ENCODE measurements around the gene RAC2.

GRCh38 chr22:37218771-37219411, 25.2 kb downstream of the RAC2 start:
- TF ChIP-seq CTCF (IDR thresholded peaks at IDR 0.05 in 2 of 3, conservative IDR thresholded peaks at IDR 0.05 in 1 of 3; ENCODE audit: insufficient read depth in 2 of 3, low read depth in 1 of 3, low read length in 3 of 3) (no peak), AFF1 (IDR thresholded peaks at IDR 0.05; ENCODE audit: low read depth in 1 of 2, partially characterized antibody in 2 of 2) (no peak), SPI1 (IDR thresholded peaks at IDR 0.05; ENCODE audit: borderline replicate concordance, low read depth, low read length) (no peak), PHF20 (IDR thresholded peaks at IDR 0.05; ENCODE audit: partially characterized antibody) (no peak), EP300 (IDR thresholded peaks at IDR 0.05; ENCODE audit: low read length) (no peak), MAX (CRISPR knock-in tag; IDR thresholded peaks at IDR 0.05) (no peak), IRF1 (CRISPR knock-in tag; IDR thresholded peaks at IDR 0.05; ENCODE audit: borderline replicate concordance) (no peak), CCAR2 (IDR thresholded peaks at IDR 0.05; ENCODE audit: low read depth, low read length) (no peak), CBX2 (IDR thresholded peaks at IDR 0.05; ENCODE audit: insufficient read depth, low read length, poor library complexity, severe bottlenecking) (no peak)

Measured in K562 (cell line).